GM19328 (cell line): Measurements from ENCODE around the gene ANK3.

Experiments used
- ATAC-seq: cut with Tn5 transposase; IDR thresholded peaks from one replicate; pipeline ENCODE4 v1.9.1; 2021; ENCODE audit warnings: mild to moderate bottlenecking, moderate library complexity; ENCODE audit not compliant: unreplicated experiment

The ANK3 gene

DNA sequence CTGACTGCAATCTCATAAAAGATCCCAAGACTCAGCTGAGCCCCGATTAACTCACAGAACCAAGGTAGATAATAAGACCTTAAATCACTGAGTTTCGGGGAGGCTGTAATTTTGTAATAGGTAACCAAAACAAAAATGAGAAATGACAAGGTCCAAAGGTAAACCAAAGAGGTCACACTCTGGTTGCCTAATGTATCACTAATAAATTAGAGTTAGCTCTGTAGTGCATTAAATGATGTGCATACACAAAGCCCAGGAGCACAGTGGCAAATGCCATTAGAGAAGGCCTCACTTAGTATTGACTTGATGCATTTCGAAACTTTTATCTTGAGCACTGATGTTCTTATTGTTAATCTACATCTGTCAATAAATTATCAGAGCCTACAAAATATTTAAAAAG is 245.6 kb downstream of the ANK3 start:
- ATAC-seq: no peak

DNA sequence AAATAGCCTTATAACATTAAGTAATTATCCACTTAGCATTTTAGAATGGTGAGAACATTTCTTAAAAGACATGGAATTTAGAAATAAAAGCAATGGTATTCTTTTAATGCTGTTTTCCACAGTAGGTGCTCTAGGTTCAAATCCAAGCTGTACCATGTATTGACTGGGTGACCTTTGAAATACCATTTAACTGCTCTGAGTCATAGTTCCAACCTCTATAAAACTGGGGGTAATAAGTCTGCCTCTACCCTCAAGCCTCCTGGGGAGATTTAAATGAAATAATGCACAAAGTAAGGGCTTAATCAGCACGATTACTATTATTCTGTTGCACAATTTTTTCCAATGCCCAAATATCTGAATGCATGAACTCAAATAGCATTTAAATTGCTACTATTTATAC is 246.9 kb downstream of the ANK3 start:
- ATAC-seq: no peak

DNA sequence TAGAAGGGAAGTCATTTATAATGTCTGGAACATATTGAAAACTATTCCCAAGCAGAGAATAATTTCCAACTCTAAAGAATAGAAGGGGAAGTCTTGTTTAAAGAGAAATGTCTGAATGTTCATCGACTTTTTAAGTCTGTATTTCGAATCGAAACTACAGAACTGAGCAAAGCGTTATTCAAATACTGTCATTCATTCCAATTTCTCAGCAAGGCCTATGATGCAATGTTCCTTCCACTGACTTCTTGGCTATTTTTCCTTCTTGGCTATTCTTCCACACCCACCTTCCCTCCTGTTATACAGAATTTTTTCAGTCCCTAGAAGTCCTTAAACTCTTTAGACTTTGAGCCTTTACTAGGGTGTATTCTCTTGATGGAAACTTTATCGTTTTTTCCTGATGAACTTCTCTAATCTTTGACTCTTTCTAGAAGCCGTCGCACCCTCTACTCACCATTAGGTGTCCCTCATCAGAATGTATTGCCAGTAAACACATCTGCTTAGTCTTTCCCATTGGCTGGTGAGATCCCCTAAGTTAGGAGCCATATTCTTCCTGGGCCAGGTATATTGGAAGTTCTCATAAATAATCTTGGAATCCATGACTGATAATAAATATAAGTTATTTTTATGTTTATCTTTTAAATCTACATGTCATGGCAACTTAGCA is 247.6 kb downstream of the ANK3 start:
- no peak for ATAC-seq

DNA sequence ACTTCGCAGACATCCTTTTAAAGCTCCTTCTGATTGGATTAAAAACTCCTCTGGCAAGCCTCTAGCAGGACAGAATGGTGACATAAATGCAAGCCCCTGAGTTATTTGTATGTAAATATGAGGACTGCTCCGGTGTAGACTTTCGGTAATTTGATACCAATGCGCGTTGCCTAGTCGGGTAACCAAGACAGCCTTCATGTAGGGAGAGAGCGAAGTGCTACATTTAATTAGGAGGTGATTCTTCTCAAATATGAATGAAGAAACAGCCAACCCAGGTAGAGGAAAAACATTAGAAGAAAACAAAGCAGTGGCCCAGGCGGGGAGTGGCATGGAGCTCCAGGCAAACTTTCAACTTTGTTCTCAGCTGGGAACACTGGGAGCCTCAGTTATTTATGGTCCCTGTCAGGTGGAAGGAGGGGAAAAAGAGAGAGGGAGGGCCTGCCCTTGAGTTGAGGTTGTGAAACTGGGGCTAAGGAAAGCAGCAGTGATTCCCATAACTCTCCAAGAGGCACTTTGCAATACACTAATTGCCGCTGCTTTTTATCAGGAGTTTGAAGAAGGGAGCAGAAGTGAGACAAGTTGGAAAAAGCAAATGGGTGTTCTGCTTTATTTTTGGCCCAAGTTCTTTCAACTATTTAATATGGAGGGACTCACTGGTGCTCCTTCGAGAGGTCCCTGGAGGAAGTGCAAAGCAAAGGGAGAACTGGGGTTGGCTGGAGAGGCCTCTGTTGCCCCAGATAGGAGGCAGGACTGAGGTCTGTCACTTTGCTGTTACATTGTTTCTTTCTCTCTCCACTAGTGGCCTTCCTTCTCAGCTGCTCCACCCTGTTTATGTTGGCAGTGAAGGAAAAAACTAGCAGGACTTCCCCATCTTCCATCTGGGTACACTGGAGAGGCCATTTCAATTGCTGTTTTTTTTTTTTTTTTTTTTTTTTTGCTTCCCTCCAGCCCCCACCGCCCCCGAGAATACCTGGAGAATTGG is 248.7 kb downstream of the ANK3 start:
- ATAC-seq: no peak

DNA sequence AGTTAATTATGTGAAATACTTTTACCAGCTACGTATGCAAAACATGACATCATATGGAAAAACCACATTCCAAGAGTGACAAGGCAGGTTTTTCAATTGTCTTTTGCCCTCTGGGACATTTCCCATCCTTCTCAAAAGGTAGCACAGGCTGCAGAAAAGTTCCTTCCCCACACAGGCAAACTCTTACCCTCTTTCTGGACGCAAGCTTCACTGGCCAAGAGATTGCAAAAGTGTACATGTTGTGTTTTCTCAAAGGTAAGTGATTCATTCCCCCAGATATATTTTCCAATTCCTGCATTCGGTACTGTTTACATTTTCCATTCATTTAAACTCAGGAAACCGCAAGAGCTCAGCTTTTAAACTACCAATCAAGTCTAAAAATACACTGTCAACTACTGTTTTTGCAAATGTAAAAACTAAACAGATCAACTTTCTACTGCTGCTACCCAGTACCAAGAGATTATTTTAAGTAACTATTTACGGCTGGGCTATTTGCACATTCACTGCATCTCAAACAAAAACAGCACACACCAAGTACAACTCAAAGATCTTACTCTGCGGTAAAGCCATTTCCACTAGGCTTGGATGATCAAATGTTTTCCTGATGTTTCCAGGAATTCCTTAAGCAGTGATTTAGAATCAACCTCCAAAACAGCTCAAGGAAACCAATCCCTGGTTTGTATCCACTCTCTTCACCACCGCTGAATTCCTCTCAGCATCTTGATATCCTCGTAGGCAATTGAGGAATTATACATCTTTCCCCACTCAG is 249.7 kb downstream of the ANK3 start:
- no peak for ATAC-seq

DNA sequence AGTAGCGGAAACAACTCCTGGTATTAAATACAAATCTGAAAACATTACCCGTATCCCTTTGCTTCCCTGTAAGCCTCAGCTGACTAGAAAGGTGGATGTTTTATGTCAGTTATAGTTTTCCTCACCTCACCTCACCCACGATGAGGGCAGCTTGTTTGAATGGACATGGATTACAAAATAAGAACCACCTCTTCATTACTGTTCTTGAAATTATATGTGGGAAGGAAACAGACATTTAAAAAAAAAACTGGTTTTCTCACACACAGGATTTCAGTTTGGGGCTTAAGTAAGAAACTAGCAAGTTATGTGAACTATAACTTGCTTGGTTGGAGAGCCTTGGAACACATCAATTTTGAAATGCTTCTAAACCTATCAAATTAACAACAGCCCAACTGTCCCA is 250.4 kb downstream of the ANK3 start:
- ATAC-seq: no peak

DNA sequence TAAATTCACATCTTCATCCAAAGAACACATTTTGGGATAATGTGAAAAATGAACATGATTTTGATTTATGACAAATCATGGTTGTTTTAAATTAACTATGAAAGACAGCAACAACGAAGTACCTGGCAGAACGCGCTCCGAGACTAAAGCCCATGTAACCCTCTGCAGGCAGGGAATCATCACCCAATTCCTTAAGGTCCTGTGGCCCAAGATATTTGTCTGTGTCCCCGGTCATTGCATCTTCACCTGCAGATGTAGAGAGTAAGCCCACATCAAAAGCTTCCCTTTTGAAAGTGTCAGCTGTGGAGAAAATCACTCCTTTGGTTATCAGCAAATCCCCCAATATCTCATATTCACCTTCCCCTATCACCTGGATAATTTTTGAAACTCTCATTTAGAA is 250.8 kb downstream of the ANK3 start:
- ATAC-seq: no peak

DNA sequence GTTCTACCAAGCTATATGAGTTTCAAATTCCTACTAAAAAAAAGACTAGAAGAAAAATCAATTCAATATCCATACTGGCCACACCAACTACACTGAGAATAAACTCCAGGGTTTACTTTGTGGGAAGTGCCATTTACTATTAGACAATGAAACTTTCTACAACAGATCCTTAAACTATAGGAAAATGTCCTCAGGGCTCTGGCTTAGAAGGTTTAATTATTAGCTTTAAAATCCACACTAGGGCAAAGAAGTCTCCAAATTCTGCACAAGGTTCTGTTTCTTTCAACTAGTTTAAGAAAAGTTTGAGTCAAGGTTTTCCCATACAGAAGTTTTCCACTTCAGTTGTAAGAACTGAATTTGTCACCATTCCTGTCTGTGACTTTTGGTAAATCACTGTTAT is 251.6 kb downstream of the ANK3 start:
- no peak for ATAC-seq

DNA sequence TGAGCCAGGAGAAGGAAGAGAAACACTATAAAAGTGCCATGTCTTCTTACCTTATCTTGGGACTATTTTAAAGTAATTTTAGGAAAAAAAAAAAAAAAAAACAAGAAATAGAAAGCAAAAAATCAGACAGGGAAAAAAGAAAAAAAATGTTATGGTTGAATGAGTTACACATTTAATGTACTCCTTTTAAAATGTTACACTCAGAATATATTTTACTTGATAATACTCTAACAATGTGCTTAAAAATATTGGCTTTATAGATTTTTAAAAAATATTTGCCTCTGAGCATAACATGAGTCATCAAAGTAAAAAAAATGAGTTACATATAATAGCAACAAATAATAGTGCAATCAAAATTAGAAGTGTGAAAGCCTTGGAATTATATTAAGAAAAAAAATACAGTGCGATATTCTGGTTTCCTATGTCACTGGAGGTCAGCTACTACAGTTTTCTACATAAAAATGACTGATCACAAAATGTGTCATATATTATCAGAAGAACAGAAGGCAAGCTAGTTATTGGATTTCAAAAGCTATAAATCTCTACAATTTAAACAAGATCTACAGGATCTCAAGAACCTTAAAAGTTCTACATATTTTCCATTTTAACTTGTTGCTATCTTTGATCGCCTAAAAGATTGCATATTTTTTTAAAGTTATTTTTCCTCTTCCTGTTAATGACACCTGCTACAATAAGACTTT is 252.2 kb downstream of the ANK3 start:
- ATAC-seq: no peak

DNA sequence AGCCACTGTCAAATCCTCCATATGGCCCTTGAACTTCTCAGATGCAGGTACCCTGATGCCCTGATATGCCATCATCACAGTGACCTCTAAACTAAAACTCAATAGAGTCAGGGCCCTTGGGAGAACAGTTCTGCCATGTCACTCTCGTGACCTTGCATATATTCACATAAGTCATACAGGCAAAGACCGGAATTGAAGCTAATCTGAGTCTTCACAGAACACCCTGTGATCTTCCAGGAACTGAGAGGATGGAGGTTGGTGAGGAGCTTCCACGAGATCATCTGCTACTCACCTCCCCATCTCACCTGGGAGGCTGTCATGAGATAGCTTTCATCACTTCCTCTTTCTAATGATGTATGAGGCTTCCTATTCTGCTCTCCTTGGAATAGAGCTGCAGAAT is 254.7 kb downstream of the ANK3 start:
- ATAC-seq: no peak

DNA sequence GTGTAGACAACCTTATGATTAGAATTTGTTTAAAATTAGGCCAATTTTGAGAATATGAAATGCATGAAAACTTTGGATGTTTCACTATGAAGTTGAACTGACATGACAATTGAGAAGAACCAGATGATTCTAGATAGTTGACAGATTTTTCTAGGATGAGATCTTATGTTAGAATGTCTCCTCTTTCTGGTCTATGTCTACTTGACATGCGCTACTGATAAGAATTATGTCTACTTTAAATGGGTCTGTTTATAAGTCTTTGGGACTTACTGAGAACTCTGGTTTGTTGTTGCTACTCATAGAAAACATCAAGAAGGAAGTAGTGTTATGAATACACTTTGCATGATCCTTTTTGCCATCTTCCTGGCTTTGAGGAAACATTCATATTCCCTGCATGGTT is 255.1 kb downstream of the ANK3 start:
- ATAC-seq: no peak

DNA sequence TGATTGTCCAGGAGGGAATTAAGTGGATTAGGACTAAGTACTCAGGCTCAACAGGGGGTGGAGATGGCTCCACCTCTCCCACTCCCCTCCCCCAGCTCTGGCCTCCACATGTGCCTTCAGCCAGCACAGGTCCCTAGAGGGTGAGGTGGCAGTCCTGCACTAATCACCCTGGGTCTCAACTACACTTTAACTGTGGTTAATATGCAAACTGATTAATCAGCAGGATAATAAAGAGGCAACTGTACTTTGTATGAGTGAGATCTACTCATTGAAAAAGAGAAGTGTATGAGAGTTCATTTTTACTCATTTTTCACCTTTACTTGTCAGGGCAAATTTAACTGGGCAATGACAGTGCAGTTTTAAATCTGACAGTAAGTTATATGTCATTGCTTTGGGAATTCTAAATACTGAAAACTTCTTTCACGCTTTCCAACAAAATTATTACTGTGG is 259.5 kb downstream of the ANK3 start:
- ATAC-seq: no peak

DNA sequence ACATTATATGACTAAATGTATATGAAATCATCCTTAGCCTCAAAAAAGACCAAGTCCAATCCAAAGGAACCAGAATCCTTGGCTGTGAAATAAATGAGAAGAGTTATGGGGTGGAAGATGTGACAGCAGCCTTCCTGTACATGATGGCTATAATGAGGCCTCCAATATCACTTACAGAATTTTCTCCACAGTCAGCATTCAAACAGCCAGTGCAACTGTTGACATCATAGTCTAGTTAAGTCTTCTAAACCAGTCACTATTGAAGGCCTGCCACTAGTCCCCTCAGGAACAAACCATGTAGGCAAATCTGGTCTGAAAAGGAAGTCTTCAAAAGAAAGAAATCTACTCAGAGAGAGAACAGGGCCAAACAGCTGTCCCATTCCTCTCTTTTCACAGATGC is 263.8 kb downstream of the ANK3 start:
- no peak for ATAC-seq

DNA sequence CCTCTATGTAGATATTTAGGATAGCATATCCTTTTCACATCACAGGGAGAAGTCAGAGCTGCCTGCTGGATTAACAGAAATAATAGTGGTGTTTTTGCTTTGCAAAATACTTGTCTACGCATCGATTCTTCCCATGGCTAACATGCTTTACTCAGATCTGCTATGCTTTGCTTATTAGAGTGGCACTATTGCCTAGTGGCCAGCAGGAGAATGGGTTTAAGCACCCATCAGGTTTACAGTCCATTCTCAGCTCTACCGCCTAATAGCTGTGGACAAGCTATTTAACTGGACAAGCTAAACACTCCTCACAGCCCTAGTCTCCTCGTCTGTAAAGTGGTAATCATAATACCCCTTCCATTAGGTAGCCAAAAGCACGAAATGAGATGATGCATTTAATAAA is 265.1 kb downstream of the ANK3 start:
- no peak for ATAC-seq

DNA sequence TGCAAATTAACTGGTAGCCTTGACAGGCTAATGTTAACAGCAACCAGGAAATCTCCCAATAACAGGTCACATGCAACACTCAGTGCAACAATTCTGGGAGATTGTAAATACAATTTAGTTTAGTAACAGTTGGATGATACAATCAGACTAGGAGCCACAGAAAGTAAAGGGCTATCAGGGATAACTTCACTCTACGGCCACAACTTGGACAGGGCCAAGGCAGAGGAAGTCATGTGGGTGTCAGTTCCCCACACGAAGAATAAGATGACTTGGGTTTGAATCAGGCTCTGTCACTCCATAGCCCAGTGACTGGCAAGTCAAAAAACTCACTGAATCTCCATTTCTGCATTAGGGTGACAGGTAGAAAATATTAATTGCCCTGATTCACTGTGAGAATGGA is 266.0 kb downstream of the ANK3 start:
- no peak for ATAC-seq

DNA sequence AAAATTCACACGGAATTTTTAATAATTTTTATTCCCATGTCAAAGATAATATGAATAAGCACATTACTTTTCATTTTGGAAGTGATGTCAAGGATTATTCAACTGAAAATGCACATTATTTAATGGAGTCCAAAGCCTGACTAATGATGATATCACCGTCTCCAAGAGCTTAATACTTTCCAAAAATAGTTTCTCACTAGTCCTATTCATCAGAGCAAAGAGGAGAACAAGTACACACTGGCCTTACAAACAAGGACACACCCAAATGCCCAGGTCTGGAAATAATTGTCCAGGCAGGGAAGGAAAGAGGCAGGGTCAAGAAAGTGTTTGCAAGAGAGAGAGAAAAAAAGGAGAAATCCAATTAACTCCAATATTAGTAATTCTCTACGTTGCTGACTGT is 266.5 kb downstream of the ANK3 start:
- ATAC-seq: no peak

DNA sequence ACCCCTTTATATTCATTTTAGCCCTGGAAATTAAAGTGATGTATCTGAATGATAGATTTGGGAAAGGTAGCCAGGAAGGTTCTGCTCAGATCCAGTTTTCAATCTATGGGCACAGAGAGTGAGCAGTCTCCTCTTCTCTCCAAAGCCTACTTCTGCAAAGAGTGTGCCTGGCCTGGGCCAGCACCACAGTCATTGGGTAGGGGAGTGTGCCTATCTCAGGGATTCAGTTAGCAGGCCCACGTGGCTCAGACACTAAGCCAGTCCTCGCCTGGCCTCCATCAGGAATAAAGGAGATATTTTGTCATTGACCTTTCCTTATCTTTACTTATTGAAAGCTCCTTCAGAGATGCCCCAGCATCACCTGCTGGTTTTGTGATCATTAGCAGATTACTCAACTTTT is 267.5 kb downstream of the ANK3 start:
- no peak for ATAC-seq

DNA sequence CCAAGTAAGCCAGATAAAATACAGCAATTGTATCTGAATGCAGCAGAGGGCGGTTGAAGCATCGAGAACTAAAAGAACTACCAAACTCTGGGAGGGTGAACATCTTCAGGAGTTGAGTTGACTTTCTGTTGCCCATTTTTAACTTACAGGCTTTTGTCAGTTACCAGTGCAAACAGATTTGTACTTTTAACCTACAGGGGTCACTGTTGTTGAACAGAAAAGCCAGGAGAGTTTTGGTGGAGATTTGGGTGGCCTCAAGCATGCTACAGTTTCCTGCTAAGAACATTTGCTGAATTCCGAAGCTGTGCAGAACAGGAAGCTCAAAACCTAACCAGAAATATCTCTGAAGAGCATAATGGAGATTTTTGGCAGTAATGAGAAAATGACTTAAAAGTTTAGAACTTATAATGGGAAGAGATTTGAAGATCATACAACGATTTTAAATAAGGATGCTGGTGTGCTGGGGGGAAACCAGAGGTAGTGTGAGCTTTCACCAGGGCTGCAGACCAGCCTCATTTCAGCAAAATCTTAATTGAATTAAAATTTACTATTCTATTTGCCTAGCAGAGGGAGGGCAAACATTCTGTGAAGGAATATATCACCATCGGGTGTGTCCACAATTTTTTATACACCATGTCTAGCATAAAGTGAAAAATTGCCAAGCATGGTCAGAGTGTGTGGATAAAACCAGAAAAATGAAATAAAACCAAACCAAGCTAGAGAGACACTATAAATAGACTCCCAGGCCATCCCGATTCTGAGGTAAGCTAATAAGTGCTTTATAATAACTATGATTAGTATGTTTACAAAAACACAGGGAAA is 274.7 kb downstream of the ANK3 start:
- no peak for ATAC-seq

DNA sequence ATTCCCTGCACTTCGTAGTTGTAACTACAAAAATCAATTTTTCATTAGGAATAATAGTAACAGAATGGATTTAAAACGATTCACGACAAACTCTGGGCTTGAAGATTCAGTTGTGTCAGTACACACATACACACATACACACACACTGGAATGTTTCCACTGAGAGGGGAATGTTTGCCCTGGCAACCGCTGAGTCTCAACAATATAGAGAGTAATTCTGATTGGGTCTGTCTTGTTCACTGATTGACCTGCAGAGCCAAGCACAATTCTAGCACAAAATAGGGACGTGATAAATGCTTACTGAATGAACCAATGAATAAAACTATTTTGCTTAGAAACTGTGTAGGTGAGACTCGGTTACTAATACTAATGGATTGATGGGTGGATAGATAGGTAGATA is 278.9 kb downstream of the ANK3 start:
- ATAC-seq: no peak
